Measurements from ENCODE around the gene CILP.
"Not testable (repeated sequence)": the region's sequence is repeated elsewhere in the genome, so short reads cannot be mapped to it uniquely, and the experiment has no call there.

Gene CILP

DNA sequence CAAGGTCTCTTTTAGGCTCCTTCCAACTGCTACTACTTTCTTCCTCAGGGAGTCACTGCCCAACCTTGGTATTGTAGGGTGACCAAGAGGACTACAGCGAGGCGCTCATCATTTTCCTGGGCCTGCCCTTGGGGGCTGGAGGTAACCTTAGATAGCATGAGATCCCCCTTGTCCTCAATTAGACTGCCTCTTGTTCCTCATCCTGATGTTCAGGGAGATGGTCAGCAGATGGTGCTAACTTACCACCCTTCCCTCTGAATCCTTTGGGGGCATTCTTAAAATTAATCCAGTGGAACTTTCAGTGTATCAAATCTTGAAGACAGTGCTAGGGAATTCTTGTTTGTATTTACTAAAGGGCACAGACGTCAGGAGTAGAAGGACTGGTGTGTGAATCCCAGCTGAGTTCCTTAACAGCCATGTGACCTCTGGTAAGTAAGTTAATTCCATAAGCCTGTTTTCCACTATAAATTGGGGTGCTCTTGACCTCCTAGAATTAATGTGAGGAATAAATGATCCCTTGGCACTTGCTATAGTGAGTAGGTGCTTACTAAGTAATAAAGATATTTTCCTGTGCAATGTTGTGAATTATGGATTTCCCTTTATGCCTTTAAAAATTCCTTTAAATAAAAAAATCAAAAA, 22.1 kb downstream of the CILP start:
- Mint-ChIP-seq H3K27ac (no peak overlapping the region), H3K4me1 (peaks cover 8% of the 10 kb centered on the region), H3K36me3 (no peaks in the 10 kb centered on the region), H3K27me3 (no peaks in the 10 kb centered on the region), H3K4me3 (no peak overlapping the region), H3K9me3 (no peaks in the 10 kb centered on the region)
- no peak for ATAC-seq

DNA sequence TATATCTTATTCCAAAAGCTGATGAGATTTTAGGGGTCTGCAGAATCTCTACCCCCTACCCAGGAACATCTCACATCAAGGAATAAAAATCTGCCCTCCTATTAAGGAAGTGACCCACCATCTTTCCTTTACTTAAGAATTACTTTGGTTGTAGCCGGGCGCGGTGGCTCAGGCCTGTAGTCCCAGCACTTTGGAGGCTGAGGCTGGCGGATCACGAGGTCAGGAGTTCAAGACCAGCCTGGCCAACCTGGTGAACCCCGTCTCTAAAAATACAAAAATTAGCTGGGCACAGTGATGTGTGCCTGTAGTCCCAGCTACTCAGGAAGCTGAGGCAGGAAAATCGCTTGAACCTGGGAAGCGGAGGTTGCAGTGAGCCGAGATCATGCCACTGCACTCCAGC, 22.8 kb downstream of the CILP start:
- H3K27me3 Mint-ChIP-seq, H3K36me3 Mint-ChIP-seq, H3K4me3 Mint-ChIP-seq, H3K27ac Mint-ChIP-seq, ATAC-seq, H3K9me3 Mint-ChIP-seq: not testable (repeated sequence)
- peaks cover 14% of the 10 kb centered on the region for H3K4me1 Mint-ChIP-seq

DNA sequence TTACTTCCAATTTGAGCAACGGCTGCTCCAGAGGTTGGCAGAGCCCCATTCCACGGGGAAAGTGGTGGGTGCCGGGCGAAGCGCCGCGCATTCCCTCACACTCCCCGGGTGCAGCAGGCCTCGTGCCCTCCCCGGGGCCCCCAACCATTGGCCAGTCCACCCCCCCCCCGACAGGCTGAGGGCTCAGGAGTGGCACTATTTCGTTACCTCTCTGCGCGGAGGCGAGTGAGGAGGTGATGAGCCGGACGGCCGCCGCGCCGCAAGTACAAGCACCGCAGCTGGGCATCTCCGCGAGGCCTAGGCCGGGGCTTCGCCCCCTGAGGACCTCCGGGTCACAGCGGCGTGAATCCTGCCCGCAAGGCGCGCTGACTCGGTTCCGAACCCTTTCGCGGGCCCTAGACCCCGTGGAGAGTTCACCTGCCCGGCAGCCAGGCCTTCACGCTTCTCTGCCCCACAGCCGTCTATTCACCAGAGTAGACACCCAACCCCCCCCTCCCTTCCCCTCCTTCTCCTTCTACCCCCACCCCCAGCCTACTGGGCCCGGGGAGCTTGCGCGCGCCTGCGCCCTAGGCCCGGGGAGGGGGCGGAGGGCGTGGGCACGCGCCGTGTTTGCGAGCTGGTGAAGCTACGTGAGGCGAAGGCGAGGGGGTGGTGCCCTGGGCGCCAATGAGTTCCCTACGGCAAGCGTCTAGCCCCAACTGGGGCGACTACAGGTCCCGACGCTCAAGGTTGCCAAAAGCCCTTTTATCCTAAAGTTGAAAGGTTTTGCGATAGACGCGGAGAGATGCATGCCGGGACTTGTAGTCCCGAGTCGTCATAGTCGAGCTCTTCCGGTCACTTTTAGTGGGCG, 26.2 kb downstream of the CILP start, which contains the start of gene CLPX:
Gene CLPX, minus strand, starts transcription at position 475 of the 850 bp plus-strand sequence. Its CDS starts 189 bp downstream, at position 286.
- Mint-ChIP-seq H3K4me1 (peaks cover 38% of the 10 kb centered on the region), H3K27me3 (no peaks in the 10 kb centered on the region), H3K27ac (peak within 1 kb of the TSS; percentile 88), H3K9me3 (no peaks in the 10 kb centered on the region), H3K4me3 (peak within 1 kb of the TSS; percentile 98), H3K36me3 (no peaks in the 10 kb centered on the region)
- peak; percentile 95 for ATAC-seq

DNA sequence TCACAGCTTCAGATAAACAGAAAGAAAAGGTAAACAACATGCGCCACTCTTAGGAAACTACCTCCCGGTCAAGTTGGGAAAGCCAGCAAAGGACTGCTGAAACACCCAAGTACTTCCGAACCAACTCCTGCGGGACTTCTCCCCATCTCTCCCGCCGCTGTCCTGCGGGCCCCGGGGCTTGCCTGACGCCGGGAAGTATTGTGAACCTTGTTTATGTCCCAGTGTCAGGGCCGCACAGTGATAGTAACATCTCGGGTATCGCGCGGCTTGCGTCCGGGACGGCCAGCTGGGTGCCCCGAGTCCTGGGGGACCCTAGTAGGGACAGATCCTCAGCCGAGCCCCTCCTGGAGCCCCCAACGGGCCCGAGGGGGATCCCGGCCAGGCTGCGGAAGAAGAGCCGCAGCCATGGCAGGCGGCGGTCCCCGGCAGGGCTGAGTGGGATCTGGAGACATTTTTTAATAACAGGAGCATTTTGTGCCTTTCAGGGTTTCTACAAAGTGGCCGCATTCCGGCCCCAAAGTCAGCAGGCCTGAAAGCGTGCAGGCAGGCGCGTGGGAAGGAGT, 26.9 kb downstream of the CILP start:
- Mint-ChIP-seq H3K36me3 (no peaks in the 10 kb centered on the region), H3K27me3 (no peaks in the 10 kb centered on the region), H3K9me3 (no peaks in the 10 kb centered on the region), H3K4me1 (peaks cover 38% of the 10 kb centered on the region), H3K4me3 (peak overlapping the region; percentile 98), H3K27ac (peak overlapping the region; percentile 88)
- peak; percentile 25 for ATAC-seq

DNA sequence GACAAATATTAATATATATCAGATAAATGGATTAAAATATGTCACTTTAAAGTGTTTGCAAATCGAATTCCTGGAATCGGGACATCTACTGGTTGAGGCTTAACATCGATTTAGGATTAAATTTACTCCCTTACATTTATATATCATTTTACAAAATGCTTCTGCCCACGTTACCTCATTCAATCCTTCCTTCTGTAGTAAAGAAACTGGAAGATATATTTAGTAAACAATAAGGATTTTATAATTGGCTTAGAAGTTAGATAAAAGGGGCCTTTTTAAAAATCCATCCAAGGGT, 27.5 kb downstream of the CILP start:
- H3K9me3 Mint-ChIP-seq: no peaks in the 10 kb centered on the region
- peaks cover 38% of the 10 kb centered on the region for H3K4me1 Mint-ChIP-seq
- peak overlapping the region; percentile 98 for H3K4me3 Mint-ChIP-seq
- no peaks in the 10 kb centered on the region for H3K36me3 Mint-ChIP-seq
- ATAC-seq: no peak
- peak overlapping the region; percentile 88 for H3K27ac Mint-ChIP-seq
- no peaks in the 10 kb centered on the region for H3K27me3 Mint-ChIP-seq

DNA sequence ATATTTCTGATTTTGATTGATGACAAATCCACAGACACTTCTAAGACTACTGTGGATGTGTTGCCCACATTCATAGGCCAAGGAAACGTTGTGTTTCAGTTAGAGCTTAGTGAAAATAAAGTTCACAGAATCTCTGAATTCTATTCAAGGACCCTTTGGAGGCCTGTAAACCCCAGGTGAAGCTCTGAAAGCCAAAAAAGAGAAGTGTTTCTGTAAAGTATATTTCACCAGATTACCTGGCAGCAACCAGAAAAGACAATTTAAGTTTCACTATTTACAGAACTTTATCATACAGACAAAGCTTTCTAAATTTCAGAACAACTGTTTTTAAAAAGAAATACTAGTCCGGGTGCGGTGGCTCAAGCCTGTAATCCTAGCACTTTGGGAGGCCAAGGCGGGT, 28.7 kb downstream of the CILP start:
- ATAC-seq: no peak
- H3K9me3 Mint-ChIP-seq: no peaks in the 10 kb centered on the region
- H3K4me3 Mint-ChIP-seq: peak overlapping the region; percentile 66
- no peaks in the 10 kb centered on the region for H3K36me3 Mint-ChIP-seq
- H3K4me1 Mint-ChIP-seq: peaks cover 38% of the 10 kb centered on the region
- H3K27ac Mint-ChIP-seq: peak overlapping the region; percentile 88
- H3K27me3 Mint-ChIP-seq: no peaks in the 10 kb centered on the region

DNA sequence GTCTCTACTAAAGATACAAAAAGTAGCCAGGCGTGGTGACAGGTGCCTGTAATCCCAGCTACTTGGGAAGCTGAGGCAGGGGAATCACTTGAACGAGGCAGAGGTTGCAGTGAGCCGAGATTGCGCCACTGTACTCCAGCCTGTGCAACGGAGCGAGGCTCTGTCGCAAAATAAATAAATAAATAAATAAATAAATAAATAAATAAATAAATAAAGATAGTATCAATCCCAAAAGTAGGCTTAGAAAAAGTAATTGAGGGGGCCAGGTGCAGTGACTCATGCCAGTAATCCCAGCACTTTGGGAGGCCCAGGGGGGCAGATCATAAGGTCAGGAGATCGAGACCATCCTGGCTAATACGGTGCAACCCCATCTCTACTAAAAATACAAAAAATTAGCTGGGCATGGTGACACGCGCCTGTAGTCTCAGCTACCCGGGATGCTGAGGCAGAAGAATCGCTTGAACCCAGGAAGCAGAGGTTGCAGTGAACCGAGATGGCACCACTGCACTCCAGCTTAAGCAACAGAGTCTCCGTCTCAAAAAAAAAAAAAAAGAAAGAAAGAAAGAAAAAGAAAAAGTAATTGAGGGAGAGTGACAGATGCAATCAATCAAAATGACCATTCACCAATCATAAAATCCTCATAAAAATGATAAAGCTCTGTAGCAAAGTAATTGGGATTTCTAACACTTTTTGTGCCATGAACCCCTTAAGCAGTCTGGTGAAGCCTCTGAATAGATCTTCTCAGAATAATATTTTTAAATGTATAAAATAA, 29.5 kb downstream of the CILP start:
- peaks cover 38% of the 10 kb centered on the region for H3K4me1 Mint-ChIP-seq
- not testable (repeated sequence) for ATAC-seq, H3K36me3 Mint-ChIP-seq, H3K9me3 Mint-ChIP-seq, H3K27me3 Mint-ChIP-seq, H3K4me3 Mint-ChIP-seq, H3K27ac Mint-ChIP-seq

DNA sequence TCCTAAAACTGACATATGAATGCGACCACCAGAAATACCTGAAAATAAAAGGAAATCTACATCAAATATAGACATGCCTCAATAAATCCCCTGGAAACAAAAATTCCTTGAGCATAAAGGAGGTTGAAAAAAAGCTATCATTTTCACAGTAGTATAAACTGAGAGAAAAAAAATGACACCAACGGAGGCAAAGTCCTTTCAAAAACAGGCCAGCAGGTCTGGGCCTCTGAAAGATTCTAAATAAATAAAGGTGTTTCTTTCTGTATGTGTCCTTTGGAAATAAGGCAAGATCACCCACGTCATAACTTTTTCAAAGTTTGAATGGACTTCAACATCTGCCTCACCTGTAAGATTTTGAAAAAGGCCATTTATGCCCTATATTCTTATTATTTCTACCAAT, 31.1 kb downstream of the CILP start:
- no peaks in the 10 kb centered on the region for H3K27me3 Mint-ChIP-seq
- H3K27ac Mint-ChIP-seq: no peak overlapping the region
- H3K4me1 Mint-ChIP-seq: peaks cover 32% of the 10 kb centered on the region
- peaks cover 7% of the 10 kb centered on the region for H3K36me3 Mint-ChIP-seq
- H3K4me3 Mint-ChIP-seq: no peak overlapping the region
- no peaks in the 10 kb centered on the region for H3K9me3 Mint-ChIP-seq
- ATAC-seq: no peak

DNA sequence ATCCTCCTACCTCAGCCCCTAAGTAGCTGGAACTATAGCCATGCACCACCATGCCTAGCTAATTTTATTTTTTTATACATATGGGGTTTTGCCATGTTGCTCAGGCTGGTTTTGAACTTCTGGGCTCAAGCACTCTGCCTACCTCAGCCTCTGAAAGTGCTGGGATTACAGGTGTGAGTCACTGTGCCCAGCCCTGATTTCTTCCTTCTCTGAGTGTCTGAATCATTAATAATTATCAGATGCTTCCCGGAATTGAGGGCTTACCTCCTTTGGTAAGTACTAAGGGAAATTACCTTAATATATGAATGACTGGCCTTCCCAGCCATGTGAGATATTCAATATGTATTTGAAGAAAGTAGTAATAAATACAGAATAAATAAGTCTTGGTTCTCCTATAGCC, 33.4 kb downstream of the CILP start:
- no peak for ATAC-seq
- Mint-ChIP-seq H3K9me3 (no peaks in the 10 kb centered on the region), H3K36me3 (peaks cover 18% of the 10 kb centered on the region), H3K4me1 (peaks cover 27% of the 10 kb centered on the region), H3K27me3 (no peaks in the 10 kb centered on the region), H3K4me3 (no peak overlapping the region), H3K27ac (no peak overlapping the region)

DNA sequence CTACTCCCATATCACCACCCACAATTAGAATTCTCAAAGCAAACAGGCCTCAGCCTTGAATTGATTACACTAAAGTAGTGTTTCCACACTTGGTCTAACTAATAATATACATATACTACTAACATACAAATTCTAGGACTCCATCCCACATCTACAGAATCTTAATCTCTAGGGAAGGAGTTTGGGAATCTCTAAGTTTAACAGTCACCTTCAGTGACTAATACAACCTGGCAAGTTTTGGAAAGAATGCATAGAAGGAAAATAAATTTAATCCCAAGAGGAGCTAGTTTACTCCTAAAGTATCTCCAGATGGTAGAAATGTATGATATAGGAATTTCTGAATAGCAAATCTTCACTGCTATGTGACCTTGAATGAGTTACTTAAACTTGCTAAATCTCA, 35.2 kb downstream of the CILP start:
- Mint-ChIP-seq H3K4me1 (peaks cover 21% of the 10 kb centered on the region), H3K9me3 (no peaks in the 10 kb centered on the region), H3K4me3 (no peak overlapping the region), H3K27me3 (no peaks in the 10 kb centered on the region), H3K36me3 (peaks cover 26% of the 10 kb centered on the region), H3K27ac (no peak overlapping the region)
- no peak for ATAC-seq

DNA sequence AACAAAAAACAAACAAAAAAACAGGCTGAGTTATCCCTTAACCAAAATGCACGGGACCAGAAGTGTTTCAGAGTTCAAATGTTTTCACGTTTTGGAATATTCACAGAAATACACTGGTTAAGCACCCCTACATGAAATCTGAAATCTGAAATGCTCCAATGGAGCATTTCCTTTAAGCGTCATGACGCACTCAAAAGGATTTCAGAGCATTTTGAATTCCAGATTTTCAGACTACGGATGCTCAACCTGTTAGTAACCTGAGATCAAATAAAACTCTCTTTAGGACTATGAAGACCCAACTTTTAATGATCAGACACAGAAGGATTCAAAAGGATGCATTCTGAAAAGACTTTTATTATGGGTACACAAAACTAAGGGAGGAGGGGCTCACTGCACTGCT, 35.8 kb downstream of the CILP start:
- peaks cover 26% of the 10 kb centered on the region for H3K36me3 Mint-ChIP-seq
- no peak overlapping the region for H3K27ac Mint-ChIP-seq
- no peak for ATAC-seq
- no peaks in the 10 kb centered on the region for H3K9me3 Mint-ChIP-seq
- no peaks in the 10 kb centered on the region for H3K27me3 Mint-ChIP-seq
- no peak overlapping the region for H3K4me3 Mint-ChIP-seq
- H3K4me1 Mint-ChIP-seq: peaks cover 19% of the 10 kb centered on the region

DNA sequence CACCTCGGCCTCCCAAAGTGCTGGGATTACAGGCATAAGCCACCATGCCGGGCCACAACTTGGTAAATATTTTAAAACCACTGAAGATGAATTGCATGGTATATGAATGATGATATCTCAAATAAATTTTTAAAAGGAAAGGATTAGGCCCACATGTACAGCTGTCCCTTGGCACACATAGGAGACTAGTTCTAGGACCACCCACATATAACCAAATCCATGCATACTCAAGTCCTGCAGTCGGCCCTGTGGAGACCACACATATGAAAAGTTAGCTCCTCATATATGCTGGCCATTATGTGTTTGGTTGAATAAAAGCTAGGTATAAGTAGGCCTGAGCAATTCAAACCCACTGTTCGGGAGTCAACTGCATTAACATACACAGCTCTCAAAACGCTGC, 36.8 kb downstream of the CILP start:
- H3K36me3 Mint-ChIP-seq: peaks cover 26% of the 10 kb centered on the region

DNA sequence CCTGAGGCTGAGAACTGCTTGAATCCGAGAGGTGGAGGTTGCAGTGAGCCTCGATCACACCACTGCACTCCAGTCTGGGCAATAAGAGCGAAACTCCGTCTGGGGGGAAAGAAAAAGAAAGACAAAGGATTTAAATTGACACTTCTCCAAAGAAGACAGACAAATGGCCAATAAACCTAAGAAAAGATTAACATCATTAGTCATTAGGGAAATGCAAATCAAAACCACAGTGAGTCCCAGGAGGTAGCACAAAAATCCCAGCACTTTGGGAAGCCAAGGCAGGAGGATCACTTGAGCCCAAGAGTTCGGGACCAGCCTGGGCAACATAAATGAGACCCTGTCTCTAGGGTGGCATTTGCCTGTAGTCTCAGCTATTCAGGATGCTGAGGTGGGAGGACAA, 38.7 kb downstream of the CILP start:
- Mint-ChIP-seq H3K4me3 (no peak overlapping the region), H3K36me3 (peaks cover 26% of the 10 kb centered on the region), H3K27ac (peak overlapping the region; percentile 19), H3K27me3 (no peaks in the 10 kb centered on the region), H3K9me3 (no peaks in the 10 kb centered on the region), H3K4me1 (peaks cover 19% of the 10 kb centered on the region)
- no peak for ATAC-seq

More for the DNA sequence above, 36.8 kb downstream of the CILP start:
- no peak for ATAC-seq
- H3K27me3 Mint-ChIP-seq: no peaks in the 10 kb centered on the region
- H3K4me3 Mint-ChIP-seq: no peak overlapping the region
- H3K27ac Mint-ChIP-seq: no peak overlapping the region
- no peaks in the 10 kb centered on the region for H3K9me3 Mint-ChIP-seq
- H3K4me1 Mint-ChIP-seq: peaks cover 19% of the 10 kb centered on the region

DNA sequence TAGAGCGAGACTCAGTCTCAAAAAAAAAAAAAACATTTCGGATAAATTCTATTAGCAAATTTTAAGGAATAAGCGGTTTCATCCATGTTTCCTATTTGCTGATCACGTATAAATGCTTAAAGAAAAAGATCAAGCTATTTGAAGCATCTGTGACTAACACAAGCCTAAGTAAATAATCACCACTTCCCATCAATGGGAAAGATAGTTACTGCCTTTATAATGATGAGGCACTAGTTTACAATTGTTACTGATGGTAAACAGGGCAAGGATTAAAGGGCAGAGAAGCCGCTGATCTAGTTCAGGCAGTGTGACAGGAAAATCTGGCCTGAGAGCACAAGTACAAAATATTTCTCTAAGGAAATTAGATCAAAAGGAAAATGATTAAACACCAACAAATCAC, 39.8 kb downstream of the CILP start:
- ATAC-seq: no peak
- H3K36me3 Mint-ChIP-seq: peaks cover 26% of the 10 kb centered on the region

DNA sequence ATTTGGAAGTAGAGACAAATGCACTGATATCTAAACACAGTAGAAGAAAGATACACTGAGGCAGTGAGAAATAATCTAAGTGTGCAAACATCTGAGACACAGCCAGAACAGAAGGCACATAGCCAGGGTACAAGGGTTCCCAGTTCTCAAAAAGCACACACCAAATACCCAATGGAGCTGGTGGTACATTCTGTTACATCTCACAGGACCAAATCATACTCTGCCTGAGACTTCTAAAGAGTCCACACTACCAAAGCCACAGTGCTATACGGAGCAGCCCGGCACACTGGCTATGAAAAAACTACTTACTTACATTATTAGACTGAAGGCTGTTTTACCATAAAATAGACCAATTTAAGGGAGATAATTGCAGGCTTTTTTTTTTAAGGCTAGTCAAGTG, 45.4 kb downstream of the CILP start:
- H3K27me3 Mint-ChIP-seq: no peaks in the 10 kb centered on the region
- no peak overlapping the region for H3K4me3 Mint-ChIP-seq
- peaks cover 1% of the 10 kb centered on the region for H3K36me3 Mint-ChIP-seq
- no peak overlapping the region for H3K27ac Mint-ChIP-seq
- H3K9me3 Mint-ChIP-seq: no peaks in the 10 kb centered on the region
- no peak for ATAC-seq
- H3K4me1 Mint-ChIP-seq: no peaks in the 10 kb centered on the region

More for the DNA sequence above, 39.8 kb downstream of the CILP start:
- H3K27ac Mint-ChIP-seq: no peak overlapping the region
- H3K9me3 Mint-ChIP-seq: no peaks in the 10 kb centered on the region
- no peak overlapping the region for H3K4me3 Mint-ChIP-seq
- H3K4me1 Mint-ChIP-seq: peaks cover 19% of the 10 kb centered on the region
- H3K27me3 Mint-ChIP-seq: no peaks in the 10 kb centered on the region
